ENCODE measurements around the gene CCDC27.

CCDC27 gene

DNA sequence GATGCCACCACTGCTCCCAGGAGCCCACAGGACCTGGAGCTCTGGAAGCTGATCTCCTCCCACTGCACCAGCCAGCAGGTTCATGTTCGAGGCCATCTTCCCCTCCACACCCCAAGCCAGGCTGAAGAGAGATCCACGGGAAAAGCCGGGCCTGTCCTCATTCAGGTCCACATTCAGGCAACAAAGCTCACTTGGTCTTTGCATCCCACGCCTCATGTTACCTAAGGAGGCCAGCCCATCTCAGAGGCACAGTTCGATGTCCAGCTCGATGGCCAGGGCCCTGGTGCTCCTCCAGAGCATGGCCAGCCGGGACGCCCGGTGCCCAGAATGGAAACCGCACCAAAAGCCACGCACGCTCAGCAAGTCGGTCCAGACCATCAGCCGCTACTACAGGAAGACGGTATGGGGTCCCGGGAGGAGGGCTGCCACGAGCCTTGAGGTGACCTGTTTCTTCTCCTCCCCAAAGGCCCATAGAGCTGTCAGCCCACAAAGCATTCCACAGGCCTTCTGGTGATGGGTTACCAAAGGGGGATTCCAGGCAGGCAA, at the start of gene CCDC27:
CCDC27 (plus strand) TSS at position 51 of the 546 bp plus-strand sequence; CDS start at position 83, 32 bp downstream.
- Mint-ChIP-seq H3K27ac (no peak within 1 kb of the TSS), H3K4me3 (no peak within 1 kb of the TSS), H3K9me3 (no peaks in the 10 kb centered on the region), H3K4me1 (peaks cover 9% of the 10 kb centered on the region), H3K36me3 (no peaks in the 10 kb centered on the region)
- no peak for ATAC-seq
- DNase-seq (ENCODE audit: low spot score in 2 of 2) = no peak

DNA sequence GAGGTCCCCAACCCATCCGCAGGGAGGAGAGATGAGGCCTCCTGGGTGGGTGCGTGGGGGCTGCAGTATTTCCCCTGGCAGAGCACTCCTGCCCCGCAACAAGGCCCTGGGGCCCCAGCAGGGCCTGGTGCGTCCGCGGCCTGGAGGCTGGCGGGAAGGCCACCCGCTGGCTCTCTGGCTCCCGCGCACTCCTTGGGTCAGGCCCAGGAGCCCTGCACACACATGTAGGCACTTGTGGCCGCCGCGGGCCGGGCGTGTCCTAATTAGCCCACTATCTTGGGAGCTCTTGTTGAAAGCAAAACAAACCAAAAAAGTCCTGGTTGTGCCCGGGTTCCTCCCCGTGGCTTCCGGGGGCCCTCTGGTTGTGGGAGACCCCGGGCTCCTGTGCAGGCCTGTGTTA, 49.7 kb upstream of the CCDC27 start:
- Mint-ChIP-seq H3K4me3 (no peak overlapping the region), H3K4me1 (no peaks in the 10 kb centered on the region), H3K27ac (no peak overlapping the region), H3K36me3 (no peaks in the 10 kb centered on the region), H3K9me3 (no peaks in the 10 kb centered on the region)
- no peak for ATAC-seq
- no peak for DNase-seq (ENCODE audit: low spot score in 2 of 2)

DNA sequence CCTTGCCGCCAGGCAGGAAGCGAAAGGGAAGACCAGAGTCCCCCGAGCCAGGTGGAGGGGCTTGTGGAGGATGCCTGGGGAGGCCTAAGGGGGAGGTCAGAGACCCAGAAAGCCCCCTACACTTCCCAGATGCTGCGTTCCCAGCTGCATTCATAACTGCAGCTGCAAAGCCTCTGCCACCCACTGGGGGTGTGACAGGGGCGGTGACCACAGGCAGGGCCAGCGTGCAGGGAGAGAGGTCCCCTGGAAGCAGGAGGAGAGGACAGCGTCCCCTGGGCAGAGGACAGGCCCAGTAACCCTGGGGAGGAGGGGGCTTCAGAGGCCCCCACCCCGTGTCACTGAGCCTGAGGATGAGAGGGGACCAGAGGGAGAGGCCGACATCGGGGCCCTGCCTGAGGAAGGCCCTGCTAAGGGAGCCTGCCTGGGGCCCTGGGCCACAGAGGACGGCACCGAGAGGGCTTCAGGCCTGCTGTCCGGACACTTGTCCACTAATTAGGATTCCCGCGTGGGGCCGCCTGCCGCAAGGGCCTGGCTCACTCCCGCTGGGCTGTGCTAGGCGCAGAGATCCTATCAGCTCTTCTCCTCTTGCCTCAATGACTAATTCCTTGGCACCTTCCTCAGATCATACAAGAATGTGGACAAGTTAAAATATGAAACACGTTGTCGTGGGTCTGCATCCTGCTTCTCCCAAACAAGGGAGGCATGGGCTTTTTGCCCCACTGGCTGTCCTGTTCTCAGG, 49.1 kb upstream of the CCDC27 start:
- no peaks in the 10 kb centered on the region for H3K4me1 Mint-ChIP-seq
- no peak overlapping the region for H3K4me3 Mint-ChIP-seq
- no peak overlapping the region for H3K27ac Mint-ChIP-seq
- no peaks in the 10 kb centered on the region for H3K9me3 Mint-ChIP-seq
- no peaks in the 10 kb centered on the region for H3K36me3 Mint-ChIP-seq
- ATAC-seq (no peak), DNase-seq (ENCODE audit: low spot score in 2 of 2) (no peak)

DNA sequence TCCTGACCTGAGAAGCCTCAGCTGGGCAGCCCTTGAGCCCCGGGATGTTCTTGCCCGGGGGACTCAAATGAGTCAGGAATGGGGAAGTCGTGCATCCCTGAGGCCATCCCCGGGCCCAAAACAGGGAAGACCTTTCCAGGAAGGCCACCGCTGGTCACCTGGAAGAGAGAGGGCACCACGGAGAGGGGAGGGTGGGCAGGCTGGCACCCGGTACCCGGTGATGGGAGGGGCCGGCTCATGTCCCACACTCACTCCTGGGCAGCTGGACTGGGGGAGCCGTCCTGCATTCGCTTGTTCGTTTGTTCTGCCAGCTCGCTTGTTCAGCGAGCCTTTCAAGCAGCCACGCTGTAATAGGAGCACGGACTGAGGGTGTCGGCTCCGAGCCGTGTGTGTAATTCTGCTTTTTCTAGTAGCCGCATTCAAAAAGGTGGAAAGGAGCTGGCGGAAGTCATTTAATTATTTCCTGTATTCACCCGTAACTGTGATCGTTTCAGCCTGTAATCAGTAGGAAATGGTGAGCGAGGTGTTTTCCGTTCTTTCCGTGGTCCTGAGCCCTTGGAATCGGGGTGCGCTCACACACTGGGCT, 48.4 kb upstream of the CCDC27 start:
- Mint-ChIP-seq H3K36me3 (no peaks in the 10 kb centered on the region), H3K27ac (no peak overlapping the region), H3K4me3 (no peak overlapping the region), H3K4me1 (no peaks in the 10 kb centered on the region), H3K9me3 (no peaks in the 10 kb centered on the region)
- DNase-seq (ENCODE audit: low spot score in 2 of 2) (no peak), ATAC-seq (no peak)

DNA sequence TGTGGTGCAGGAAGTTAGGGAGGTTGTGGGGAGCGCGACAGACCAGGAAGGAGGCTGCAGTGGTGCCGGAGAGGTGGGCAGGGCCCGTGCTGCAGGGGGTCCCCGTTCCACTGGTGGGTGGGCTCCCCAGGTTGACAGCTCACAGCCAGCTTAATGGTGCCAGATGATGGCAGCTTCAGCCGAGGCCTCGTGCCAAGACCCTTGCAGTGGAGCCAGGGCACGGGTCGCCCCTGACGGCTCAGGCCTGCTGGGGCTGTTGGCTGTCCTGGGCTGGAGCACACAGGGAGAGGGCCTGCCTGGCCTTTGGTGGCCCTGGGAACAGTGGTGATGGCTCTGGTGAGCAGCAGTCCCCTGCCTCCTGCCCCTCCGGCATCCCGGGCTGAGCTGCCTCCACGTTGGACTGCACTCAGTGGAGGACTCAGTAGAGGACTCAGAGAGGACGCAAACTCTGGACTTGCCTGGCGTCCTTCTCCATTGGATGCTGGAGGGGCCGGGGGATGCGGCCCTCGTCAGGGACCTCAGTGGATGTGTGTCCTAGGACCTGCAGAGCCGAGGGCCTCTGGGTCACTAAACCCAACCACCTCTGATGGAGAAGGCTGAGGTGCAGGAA, 46.8 kb upstream of the CCDC27 start:
- no peak overlapping the region for H3K27ac Mint-ChIP-seq
- no peaks in the 10 kb centered on the region for H3K36me3 Mint-ChIP-seq
- ATAC-seq (no peak), DNase-seq (ENCODE audit: low spot score in 2 of 2) (no peak)
- H3K4me3 Mint-ChIP-seq = no peak overlapping the region
- no peaks in the 10 kb centered on the region for H3K4me1 Mint-ChIP-seq
- H3K9me3 Mint-ChIP-seq = no peaks in the 10 kb centered on the region

DNA sequence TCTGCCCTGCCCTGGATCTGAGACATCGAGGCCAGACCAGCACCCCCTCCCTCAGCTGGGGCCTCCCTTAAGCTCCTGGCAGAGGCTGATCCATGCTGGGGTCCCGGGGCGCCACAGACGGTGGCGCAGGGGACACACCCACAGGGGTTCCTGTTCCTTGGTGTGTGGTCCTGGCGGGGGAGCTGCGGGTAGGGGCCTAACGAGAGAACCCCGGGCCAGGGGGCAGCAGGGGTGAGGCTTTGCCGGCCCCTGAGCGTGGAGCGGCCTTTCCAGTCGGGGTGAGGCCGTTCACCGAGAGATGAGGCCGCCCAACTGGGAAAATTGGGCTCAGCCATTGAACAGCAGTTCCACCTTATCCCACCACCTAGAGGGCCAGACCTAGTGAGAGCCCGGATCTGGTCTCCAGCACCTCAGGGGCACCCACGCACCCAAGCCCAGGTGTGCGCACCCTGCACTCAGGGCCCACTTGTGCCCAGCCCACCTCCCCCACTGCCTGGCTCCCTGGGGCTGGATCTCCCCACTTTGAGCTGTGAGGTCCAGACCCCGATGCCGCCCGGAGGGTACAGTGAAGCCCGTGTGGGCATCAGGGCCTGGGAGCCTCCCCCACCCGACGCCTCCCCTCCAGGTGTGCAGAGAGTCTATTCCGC, 45.5 kb upstream of the CCDC27 start:
- no peaks in the 10 kb centered on the region for H3K4me1 Mint-ChIP-seq
- H3K36me3 Mint-ChIP-seq = no peaks in the 10 kb centered on the region
- no peak for DNase-seq (ENCODE audit: low spot score in 2 of 2)
- no peak for ATAC-seq
- no peak overlapping the region for H3K27ac Mint-ChIP-seq
- no peak overlapping the region for H3K4me3 Mint-ChIP-seq
- H3K9me3 Mint-ChIP-seq = no peaks in the 10 kb centered on the region

DNA sequence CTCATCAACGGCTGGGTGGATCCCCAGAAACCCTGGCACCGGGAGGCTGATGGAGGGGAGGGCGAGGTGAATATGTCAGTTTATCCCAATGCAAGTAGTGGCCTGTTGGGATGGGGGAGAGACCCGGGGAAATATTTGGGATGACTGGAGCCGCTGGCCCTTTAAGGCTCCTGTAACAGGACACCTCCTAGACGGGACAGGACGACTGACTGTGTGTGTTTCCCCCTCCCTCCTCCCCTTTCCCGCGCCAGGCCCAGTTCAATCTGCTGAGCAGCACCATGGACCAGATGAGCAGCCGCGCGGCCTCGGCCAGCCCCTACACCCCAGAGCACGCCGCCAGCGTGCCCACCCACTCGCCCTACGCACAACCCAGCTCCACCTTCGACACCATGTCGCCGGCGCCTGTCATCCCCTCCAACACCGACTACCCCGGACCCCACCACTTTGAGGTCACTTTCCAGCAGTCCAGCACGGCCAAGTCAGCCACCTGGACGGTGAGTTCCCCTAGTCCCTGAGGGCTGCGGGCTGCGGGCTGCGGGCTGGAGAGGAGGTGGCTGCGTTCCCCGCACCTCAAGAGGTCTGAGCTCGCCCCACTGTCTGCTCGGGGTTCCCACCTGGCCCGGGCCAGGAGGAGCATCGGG, 44.8 kb upstream of the CCDC27 start:
- no peaks in the 10 kb centered on the region for H3K36me3 Mint-ChIP-seq
- DNase-seq (ENCODE audit: low spot score in 2 of 2) (no peak), ATAC-seq (no peak)
- H3K27ac Mint-ChIP-seq = no peak overlapping the region
- no peaks in the 10 kb centered on the region for H3K4me1 Mint-ChIP-seq
- H3K9me3 Mint-ChIP-seq = no peaks in the 10 kb centered on the region
- H3K4me3 Mint-ChIP-seq = no peak overlapping the region

DNA sequence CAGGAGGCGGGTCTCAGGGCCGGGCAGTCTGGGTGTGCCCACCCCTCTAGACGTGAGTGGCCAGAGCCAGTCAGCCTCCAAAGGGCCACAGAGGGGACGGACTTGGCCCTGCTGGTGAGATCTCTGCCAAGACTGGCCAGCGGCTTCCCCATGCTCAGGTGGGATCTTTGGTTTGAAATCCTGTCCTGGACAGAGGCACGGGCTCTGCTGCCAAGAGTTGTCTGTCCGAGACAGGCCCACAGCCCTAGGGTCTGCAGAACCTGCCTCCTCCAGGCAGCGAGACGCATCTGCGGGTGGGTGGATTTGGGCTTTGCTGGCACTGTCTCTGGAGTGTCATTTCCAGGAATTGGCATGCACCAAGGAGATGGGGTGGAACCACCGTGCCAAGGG, 44.3 kb upstream of the CCDC27 start:
- no peak for ATAC-seq
- Mint-ChIP-seq H3K4me3 (no peak overlapping the region), H3K27ac (no peak overlapping the region), H3K9me3 (no peaks in the 10 kb centered on the region), H3K36me3 (no peaks in the 10 kb centered on the region), H3K4me1 (no peaks in the 10 kb centered on the region)
- DNase-seq (ENCODE audit: low spot score in 2 of 2) = no peak

DNA sequence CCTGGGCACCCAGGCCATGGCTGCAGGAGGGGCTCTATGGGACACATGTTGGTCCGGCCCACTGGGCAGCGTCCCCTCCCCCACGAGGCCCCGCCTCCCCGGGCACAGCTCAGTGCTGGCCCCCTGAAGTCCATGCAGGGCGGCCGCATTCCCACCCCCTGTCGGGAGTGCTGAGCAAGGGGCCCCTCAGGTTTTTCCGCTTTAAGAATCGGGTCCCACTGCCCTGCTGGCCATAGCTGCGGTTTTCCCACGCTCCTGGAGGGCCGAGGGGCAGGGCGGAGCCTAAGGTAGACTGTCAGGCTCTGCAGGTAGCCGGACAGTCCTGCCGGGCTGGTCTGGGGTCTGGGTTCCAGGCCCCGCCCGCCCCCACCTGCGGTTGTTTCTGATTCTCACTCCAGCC, 43.5 kb upstream of the CCDC27 start:
- DNase-seq (ENCODE audit: low spot score in 2 of 2) (no peak), ATAC-seq (no peak)
- Mint-ChIP-seq H3K9me3 (no peaks in the 10 kb centered on the region), H3K27ac (no peak overlapping the region), H3K4me3 (no peak overlapping the region), H3K36me3 (no peaks in the 10 kb centered on the region), H3K4me1 (no peaks in the 10 kb centered on the region)

DNA sequence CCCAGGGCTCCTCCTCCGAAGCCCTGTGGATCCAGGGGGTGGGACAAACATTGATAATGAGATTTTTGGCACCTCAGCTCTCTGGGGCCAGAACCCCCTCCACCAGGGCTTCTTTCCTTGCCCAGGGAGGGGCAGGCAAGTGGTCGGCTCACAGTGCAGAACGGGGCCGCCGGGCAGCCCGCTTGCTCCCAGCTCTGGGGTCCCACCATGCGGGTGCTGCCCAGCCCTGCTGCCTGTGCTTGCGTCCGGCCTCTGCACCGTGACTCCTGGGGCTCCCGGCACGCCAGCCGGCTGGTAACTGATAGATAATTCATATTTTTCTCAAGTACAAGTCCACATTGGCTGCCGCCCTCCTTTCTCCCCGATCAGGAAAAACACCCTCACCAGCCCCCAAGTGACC, 42.0 kb upstream of the CCDC27 start:
- Mint-ChIP-seq H3K9me3 (no peaks in the 10 kb centered on the region), H3K4me3 (no peak overlapping the region), H3K27ac (no peak overlapping the region), H3K36me3 (no peaks in the 10 kb centered on the region), H3K4me1 (no peaks in the 10 kb centered on the region)
- DNase-seq (ENCODE audit: low spot score in 2 of 2) (no peak), ATAC-seq (no peak)

DNA sequence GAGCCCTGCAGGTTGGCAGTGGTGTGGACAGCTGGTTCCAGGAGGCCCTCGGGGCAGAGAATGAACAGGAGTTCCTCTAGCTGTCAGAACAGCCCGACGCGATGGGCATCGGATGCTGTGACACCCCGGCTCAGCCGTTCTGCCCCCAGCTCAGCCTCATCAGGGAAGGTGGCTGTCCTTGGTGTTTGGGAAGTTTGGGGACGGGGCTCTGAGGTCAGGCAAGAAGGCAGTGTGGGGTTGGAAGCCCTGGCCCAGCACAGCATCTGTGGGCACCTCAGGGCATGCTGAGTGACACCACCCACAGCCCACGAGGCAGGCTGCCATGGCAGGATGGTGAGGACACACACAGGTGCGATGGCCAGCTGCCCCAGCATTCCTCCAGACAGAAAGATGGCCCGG, 40.9 kb upstream of the CCDC27 start:
- Mint-ChIP-seq H3K36me3 (no peaks in the 10 kb centered on the region), H3K9me3 (no peaks in the 10 kb centered on the region), H3K4me3 (no peak overlapping the region), H3K27ac (no peak overlapping the region), H3K4me1 (no peaks in the 10 kb centered on the region)
- ATAC-seq (no peak), DNase-seq (ENCODE audit: low spot score in 2 of 2) (no peak)

DNA sequence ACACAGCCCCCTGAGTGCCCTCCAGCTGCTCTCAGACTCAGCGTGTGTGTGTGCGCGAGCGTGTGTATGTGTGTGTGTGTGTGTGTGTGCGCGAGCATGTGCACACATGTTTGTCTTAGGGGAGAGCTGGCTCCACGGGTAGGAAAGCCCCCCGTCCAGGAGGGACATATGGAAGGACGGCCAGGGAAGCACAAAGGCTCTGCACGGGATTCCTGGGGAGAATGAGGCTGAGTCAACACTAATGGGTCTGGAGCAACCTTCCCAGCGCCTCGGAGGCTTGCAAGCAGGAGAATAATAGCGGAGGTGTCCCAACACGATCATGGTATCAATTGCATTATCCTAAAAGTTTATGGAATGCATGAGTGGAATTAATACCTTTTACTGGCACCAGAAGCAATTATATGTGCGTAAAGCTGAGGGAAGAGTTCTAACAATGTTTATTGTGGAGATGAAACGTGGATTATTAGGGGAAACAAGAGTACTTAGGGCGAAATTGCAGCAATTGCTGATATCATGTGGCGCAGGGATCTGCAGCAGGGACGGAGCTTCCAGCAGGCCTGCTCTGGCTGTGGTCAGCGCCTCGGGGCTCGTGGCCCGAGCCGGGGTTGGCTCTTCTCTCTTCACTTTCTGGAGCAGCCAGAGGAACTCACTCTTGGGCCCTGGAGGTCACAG, 40.3 kb upstream of the CCDC27 start:
- no peaks in the 10 kb centered on the region for H3K36me3 Mint-ChIP-seq
- H3K9me3 Mint-ChIP-seq = no peaks in the 10 kb centered on the region
- no peaks in the 10 kb centered on the region for H3K4me1 Mint-ChIP-seq
- no peak overlapping the region for H3K4me3 Mint-ChIP-seq
- ATAC-seq = no peak
- no peak for DNase-seq (ENCODE audit: low spot score in 2 of 2)
- H3K27ac Mint-ChIP-seq = no peak overlapping the region

DNA sequence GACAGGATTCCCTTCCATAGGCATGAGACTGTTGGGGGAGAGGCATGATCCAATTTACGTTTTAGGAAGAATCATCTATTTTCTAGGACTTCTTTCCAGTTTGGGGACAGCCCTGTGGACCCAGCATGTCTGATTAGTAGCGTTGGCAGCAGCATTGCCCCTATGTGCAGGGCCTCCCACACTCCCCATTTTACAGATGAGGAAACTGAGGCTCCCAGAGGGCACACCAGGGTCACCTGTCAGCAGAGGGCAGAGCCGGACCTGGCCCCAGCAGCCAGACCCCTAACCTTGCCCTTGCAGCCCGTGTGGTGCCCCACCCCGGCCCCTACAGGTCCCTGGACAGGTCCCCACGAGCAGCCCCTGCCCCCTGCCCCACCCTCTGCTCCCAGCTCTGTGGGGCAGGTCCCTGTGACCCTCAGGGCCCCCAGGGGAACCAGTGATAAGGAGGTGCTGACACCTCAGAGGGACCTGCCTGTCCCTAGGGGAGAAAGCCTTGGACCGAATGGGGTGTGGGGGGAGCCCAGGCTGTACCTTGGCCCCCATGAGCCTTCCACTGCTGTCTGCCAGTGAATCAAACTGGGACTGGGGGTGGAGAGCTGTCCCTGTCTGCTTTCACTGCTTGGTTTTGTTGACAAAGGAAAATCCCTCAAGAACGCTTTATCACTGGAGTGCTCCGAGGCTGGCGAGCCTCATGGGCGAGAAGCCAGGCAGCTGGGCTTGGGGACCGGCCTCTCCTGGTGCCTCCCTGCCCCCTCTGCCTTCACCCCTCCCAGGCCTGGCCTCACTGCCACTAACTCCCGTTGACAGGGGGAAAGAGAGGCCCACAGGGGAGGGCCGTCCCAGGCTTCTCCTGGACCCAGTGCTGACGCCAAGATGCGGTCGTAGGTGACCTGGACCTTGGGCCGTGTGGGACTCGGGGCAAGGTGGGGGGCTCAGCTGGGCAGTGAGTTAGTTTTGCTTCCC, 39.4 kb upstream of the CCDC27 start:
- ATAC-seq (no peak), DNase-seq (ENCODE audit: low spot score in 2 of 2) (no peak)
- no peak overlapping the region for H3K27ac Mint-ChIP-seq
- H3K9me3 Mint-ChIP-seq = no peaks in the 10 kb centered on the region
- no peak overlapping the region for H3K4me3 Mint-ChIP-seq
- H3K36me3 Mint-ChIP-seq = no peaks in the 10 kb centered on the region
- no peaks in the 10 kb centered on the region for H3K4me1 Mint-ChIP-seq

DNA sequence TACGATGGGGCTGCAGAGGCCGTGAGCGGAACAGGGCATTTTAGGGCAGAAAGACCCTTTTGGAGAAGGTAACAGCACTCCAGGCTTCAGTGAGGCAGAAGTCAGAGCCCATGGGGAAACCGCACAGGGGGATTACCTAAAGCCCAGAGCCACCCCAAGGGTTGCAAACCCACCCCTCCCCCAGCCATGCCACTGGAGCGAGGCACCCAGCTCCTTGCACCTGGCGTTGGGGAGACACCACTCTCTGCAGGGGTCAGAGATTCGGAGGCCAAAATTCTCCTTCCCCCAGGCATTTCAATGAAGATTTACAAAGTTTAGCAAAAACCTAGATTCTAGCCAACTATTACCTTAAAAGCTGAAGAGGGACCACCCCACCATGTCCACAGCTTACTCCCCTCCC, 38.4 kb upstream of the CCDC27 start:
- H3K36me3 Mint-ChIP-seq = no peaks in the 10 kb centered on the region
- DNase-seq (ENCODE audit: low spot score in 2 of 2) = no peak
- H3K4me3 Mint-ChIP-seq = no peak overlapping the region
- no peak overlapping the region for H3K27ac Mint-ChIP-seq
- H3K9me3 Mint-ChIP-seq = no peaks in the 10 kb centered on the region
- no peaks in the 10 kb centered on the region for H3K4me1 Mint-ChIP-seq
- ATAC-seq = no peak

Measured in stimulated activated effector memory CD8-positive, alpha-beta T cell treated with anti-CD3 and anti-CD28 coated beads, Interleukin-12 subunit alpha, Interleukin-12 subunit beta, amount 100 ng/mL, for 72 hours (primary cell).